Coronary artery (tissue), 2 donors: ENCODE measurements around the gene VTA1.
"Not testable (repeated sequence)": the region's sequence is repeated elsewhere in the genome, so short reads cannot be mapped to it uniquely, and the experiment has no call there.

Experiments used
- DNase-seq: peaks from one replicate; pipeline ENCODE4 v3.0.0-alpha.2; 2017; ENCODE audit warnings: low spot score
- H3K27ac ChIP-seq, 2 donors: fragments of 200-600 bp; sonication (generic); one replicate each; pipeline ENCODE4 v1.5.1; 2016 to 2019
- H3K4me3 ChIP-seq: fragments of 200-600 bp; sonication (generic); 2 replicates; pipeline ENCODE4 v1.5.1; 2016; ENCODE audit warnings: mild to moderate bottlenecking, moderate library complexity
- TF ChIP-seq, protein P1 (sequence below): fragments of 200-600 bp; sonication (generic); IDR thresholded peaks from one replicate; pipeline ENCODE4 v1.5.1; 2019; ENCODE audit warnings: antibody characterized with exemption

The VTA1 gene

DNA sequence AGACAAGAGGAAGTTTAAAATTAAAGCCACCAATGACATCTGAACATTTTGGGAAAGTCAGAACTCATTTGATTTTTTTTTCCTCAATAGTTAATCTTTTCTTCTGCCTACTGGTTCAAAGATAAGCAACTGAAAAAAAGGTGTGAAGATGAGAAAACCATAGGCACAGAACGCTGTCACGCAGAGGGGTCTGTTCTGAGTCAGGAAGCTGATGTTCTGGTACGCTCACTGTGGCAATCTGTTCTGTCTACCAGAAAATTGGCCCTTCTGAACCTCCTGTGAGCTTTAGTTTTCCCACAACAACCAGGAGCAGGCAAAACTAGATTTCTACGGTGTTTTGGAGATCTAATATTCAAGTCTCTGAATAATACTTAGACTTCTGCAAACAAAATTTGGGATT lies 78.1 kb downstream of the VTA1 start:
- Histone ChIP-seq H3K4me3 (no peak overlapping the region), H3K27ac (no peak overlapping the region)
- TF ChIP-seq, protein P1, sequence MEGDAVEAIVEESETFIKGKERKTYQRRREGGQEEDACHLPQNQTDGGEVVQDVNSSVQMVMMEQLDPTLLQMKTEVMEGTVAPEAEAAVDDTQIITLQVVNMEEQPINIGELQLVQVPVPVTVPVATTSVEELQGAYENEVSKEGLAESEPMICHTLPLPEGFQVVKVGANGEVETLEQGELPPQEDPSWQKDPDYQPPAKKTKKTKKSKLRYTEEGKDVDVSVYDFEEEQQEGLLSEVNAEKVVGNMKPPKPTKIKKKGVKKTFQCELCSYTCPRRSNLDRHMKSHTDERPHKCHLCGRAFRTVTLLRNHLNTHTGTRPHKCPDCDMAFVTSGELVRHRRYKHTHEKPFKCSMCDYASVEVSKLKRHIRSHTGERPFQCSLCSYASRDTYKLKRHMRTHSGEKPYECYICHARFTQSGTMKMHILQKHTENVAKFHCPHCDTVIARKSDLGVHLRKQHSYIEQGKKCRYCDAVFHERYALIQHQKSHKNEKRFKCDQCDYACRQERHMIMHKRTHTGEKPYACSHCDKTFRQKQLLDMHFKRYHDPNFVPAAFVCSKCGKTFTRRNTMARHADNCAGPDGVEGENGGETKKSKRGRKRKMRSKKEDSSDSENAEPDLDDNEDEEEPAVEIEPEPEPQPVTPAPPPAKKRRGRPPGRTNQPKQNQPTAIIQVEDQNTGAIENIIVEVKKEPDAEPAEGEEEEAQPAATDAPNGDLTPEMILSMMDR = no peak
- DNase-seq = no peak

DNA sequence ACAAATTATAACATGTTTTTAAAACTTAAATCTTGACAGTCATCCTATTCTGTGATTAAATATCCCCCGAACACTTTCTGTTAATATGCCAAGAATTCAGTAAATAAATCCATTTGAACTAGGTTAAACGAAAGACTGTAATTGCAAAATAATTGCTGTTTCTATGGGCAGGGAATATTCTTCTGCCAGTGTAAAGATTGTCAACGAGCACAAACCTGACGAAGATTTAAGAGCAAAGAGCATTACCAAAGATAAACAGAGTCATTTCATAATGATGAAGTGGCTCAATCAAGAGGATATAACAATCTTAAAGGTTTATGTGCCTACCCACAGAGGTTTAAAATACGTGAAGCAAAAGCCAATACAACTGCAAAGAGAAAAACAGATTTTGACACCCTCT lies 78.5 kb downstream of the VTA1 start:
- TF ChIP-seq, protein P1 = no peak
- no peak overlapping the region for H3K27ac ChIP-seq
- no peak overlapping the region for H3K4me3 ChIP-seq
- no peak for DNase-seq

DNA sequence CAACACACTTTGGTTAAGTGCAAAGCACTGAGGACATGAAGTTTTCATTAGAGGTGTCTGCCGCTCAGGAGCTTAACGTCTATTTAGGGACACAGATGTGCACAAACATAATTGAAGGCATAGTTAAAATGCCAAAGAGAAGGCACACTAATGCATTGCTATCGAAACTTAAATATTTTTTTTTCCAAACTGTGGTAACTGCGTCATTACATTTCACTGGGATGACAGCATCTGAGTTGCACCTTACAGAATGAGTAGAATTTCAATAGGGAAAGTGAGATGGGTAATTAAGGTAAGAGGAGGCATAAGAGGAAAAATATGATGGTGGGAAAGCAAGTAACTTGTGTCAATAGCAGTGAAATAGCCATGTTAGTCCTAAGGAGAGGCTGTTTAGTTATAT lies 79.7 kb downstream of the VTA1 start:
- Histone ChIP-seq H3K27ac (no peak overlapping the region), H3K4me3 (no peak overlapping the region)
- no peak for DNase-seq
- TF ChIP-seq, protein P1 = no peak

DNA sequence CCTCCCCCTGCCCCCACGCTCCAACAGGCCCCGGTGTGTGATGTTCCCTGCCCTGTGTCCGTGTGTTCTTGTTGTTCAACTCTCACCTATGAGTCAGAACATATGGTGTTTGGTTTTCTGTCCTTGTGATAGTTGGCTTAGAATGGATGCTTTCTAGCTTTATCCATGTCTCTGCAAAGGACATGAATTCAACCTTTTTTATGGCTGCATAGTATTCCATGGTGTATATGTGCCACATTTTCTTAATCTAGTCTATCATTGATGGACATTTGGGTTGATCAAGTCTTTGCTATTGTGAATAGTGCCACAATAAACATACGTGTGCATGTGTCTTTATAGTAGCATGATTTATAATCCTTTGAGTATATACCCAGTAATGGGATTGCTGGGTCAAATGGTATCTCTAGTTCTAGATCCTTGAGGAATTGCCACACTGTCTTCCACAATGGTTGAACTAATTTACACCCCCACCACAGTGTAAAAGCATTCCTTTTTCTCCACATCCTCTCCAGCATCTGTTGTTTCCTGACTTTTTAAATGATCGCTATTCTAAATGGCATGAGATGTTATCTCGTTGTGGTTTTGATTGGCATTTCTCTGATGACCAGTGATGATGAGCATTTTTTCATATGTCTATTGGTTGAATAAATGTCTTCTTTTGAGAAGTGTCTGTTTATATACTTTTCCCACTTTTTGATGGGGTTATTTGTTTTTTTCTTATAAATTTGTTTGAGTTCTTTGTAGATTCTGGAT lies 82.6 kb downstream of the VTA1 start:
- H3K27ac ChIP-seq, DNase-seq, H3K4me3 ChIP-seq: not testable (repeated sequence)

DNA sequence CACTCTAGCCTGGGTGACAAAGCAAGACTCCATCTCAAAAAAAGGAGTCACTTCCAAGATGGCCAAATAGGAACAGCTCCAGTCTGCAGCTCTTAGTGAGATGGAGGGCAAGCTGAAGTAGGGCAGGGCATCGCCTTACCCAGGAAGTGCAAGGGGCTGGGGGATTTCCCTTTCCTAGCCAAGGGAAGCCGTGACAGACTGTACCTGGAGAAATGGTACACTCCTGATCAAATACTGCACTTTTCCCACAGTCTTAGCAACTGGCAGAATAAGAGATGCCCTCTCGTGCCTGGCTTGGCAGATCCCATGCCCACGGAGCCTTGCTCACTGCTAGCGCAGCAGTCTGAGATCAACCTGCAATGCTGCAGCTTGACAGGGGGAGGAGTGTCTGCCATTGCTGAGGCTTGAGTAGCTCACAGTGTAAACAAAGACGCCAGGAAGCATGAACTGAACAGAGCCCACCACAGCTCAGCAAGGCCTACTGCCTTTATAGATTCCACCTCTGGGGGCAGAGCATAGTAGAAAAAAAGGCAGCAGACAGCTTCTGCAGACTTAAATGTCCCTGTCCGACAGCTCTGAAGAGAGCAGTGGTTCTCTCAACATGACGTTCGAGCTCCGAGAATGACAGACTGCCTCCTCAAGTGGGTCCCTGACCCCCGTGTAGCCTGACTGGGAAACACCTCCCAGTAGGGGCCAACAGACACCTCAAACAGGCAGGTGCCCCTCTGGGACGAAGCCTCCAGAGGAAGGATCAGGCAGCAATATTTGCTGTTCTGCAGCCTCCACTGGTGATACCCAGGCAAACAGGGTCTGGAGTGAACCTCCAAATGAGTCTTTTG lies 85.4 kb downstream of the VTA1 start:
- not testable (repeated sequence) for DNase-seq, H3K4me3 ChIP-seq, H3K27ac ChIP-seq

DNA sequence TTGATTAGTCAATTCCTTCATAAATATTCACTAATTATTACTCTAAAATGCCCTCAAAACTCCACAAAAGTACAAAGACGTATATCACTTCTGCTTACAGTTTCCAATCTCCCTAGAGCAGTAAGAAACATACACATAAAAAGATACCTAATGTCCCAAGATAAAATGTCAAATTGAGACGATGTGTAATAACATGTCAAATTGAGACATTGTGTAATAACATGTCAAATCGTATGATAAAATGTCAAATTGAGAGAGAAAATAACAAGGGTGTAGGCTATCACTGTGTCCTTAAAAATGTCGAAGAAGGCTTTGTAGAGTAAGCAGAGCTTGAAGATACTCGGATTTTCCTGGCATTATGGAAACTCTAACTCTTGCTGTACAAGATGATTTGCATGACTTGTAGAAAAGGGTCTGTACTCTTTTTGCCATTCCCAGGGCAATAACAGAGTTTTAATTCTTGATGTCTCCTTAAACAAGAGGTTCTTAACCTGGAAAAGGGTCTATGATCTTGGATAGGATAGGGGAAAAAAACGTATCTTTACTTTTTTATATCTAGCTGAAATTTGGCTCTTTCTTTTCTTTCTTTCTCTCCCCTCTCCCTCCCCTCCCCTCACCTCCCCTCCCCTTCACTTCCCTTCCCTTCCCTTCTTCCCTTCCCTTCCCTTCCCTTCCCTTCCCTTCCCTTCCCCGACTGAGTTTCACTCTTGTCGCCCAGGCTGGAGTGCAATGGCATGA lies 87.1 kb downstream of the VTA1 start:
- Histone ChIP-seq H3K4me3 (no peak overlapping the region), H3K27ac (no peak overlapping the region)
- TF ChIP-seq, protein P1 = no peak
- no peak for DNase-seq

DNA sequence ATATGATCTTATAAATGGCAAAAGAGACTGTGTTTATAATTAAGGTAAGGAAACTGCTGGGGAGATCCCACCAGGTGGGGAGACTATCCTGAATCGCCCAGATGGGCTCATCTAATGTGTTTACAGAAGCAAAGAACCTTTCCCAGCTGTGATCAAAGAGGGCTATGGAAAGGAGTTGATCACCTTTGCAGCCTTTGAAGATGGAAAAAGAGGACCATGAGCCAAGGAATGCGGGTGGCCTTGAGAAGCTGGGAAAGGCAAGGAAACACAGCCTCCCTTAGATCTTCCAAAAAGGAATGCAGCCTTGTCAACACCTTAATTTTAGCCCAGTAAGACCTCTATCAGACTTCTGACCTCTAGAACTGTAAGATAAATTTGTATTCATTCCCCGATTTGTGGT lies 88.2 kb downstream of the VTA1 start:
- H3K27ac ChIP-seq = no peak overlapping the region
- TF ChIP-seq, protein P1 = no peak
- no peak overlapping the region for H3K4me3 ChIP-seq
- DNase-seq = no peak
